IPS-20b (cell line): ENCODE results near the gene SYNJ2.

Source experiments
- H3K27ac ChIP-seq: one replicate; pipeline ENCODE4 v1.5.1; 2013; ENCODE audit warnings: low read length
- H3K27me3 ChIP-seq: 2 replicates; pipeline ENCODE4 v1.6.1; 2013; ENCODE audit warnings: mild to moderate bottlenecking, low read length, inconsistent platforms; ENCODE audit not compliant: insufficient read depth
- H3K36me3 ChIP-seq: 2 replicates; pipeline ENCODE4 v1.6.1; 2013; ENCODE audit warnings: low read depth, mild to moderate bottlenecking, inconsistent platforms, low read length, moderate library complexity; ENCODE audit not compliant: insufficient read depth
- H3K4me1 ChIP-seq: 2 replicates; pipeline ENCODE4 v1.6.1; 2013; ENCODE audit warnings: mild to moderate bottlenecking, control low read depth, inconsistent platforms, low read length, moderate library complexity; ENCODE audit not compliant: insufficient read depth
- H3K4me3 ChIP-seq: 2 replicates; pipeline ENCODE4 v1.5.1; 2013; ENCODE audit warnings: mild to moderate bottlenecking, low read length, inconsistent platforms
- H3K9ac ChIP-seq: 2 replicates; pipeline ENCODE4 v1.6.1; 2013; ENCODE audit warnings: low read depth, mild to moderate bottlenecking, inconsistent platforms, low read length, moderate library complexity
- H3K9me3 ChIP-seq: 2 replicates; pipeline ENCODE4 v1.6.1; 2013; ENCODE audit warnings: mild to moderate bottlenecking, low read depth, low read length, inconsistent platforms; ENCODE audit not compliant: insufficient read depth

SYNJ2 gene

GRCh38 chr6:158029668-158030230, 48.1 kb downstream of the SYNJ2 start:
- Histone ChIP-seq H3K4me3 (no peak overlapping the region), H3K27ac (no peak overlapping the region), H3K9ac (no peak overlapping the region), H3K36me3 (no peaks in the 10 kb centered on the region), H3K4me1 (peaks cover 3% of the 10 kb centered on the region; the same call in 1 of the 2 replicates), H3K9me3 (no peaks in the 10 kb centered on the region), H3K27me3 (no peaks in the 10 kb centered on the region)

GRCh38 chr6:158030380-158031300, 49.0 kb downstream of the SYNJ2 start:
- H3K27ac ChIP-seq = no peak overlapping the region
- no peaks in the 10 kb centered on the region for H3K9me3 ChIP-seq
- H3K4me3 ChIP-seq = no peak overlapping the region
- H3K4me1 ChIP-seq = peaks cover 3% of the 10 kb centered on the region; the same call in 1 of the 2 replicates
- H3K36me3 ChIP-seq = no peaks in the 10 kb centered on the region
- no peak overlapping the region for H3K9ac ChIP-seq
- H3K27me3 ChIP-seq = no peaks in the 10 kb centered on the region

GRCh38 chr6:158031381-158032353, 50.0 kb downstream of the SYNJ2 start:
- Histone ChIP-seq H3K9ac (no peak overlapping the region), H3K27ac (no peak overlapping the region), H3K4me3 (no peak overlapping the region), H3K36me3 (no peaks in the 10 kb centered on the region), H3K27me3 (no peaks in the 10 kb centered on the region), H3K4me1 (peaks cover 3% of the 10 kb centered on the region; the same call in 1 of the 2 replicates), H3K9me3 (no peaks in the 10 kb centered on the region)

- no peaks in the 10 kb centered on the region for H3K27me3 ChIP-seq
- H3K9me3 ChIP-seq = no peaks in the 10 kb centered on the region
- no peaks in the 10 kb centered on the region for H3K36me3 ChIP-seq
- H3K9ac ChIP-seq = no peak overlapping the region
- H3K27ac ChIP-seq = no peak overlapping the region
- H3K4me3 ChIP-seq = no peak overlapping the region
- H3K4me1 ChIP-seq = no peaks in the 10 kb centered on the region
Measured at GRCh38 chr6:158032354-158032733, 50.7 kb downstream of the SYNJ2 start.

- Histone ChIP-seq H3K9me3 (no peaks in the 10 kb centered on the region), H3K36me3 (no peaks in the 10 kb centered on the region), H3K27me3 (no peaks in the 10 kb centered on the region), H3K9ac (no peak overlapping the region), H3K27ac (no peak overlapping the region), H3K4me3 (no peak overlapping the region), H3K4me1 (no peaks in the 10 kb centered on the region)
Measured at GRCh38 chr6:158033077-158033750, 51.6 kb downstream of the SYNJ2 start.

- H3K27me3 ChIP-seq = no peaks in the 10 kb centered on the region
- peaks cover 2% of the 10 kb centered on the region; the same call in 1 of the 2 replicates for H3K4me1 ChIP-seq
- H3K9ac ChIP-seq = no peak overlapping the region
- no peak overlapping the region for H3K4me3 ChIP-seq
- H3K27ac ChIP-seq = no peak overlapping the region
- no peaks in the 10 kb centered on the region for H3K9me3 ChIP-seq
- no peaks in the 10 kb centered on the region for H3K36me3 ChIP-seq
Measured at GRCh38 chr6:158033751-158034702, 52.4 kb downstream of the SYNJ2 start.

GRCh38 chr6:158036261-158036660, 54.6 kb downstream of the SYNJ2 start:
- Histone ChIP-seq H3K27me3 (no peaks in the 10 kb centered on the region), H3K9ac (no peak overlapping the region), H3K4me3 (no peak overlapping the region), H3K9me3 (no peaks in the 10 kb centered on the region), H3K36me3 (no peaks in the 10 kb centered on the region), H3K27ac (no peak overlapping the region), H3K4me1 (peaks cover 9% of the 10 kb centered on the region)

- Histone ChIP-seq H3K36me3 (no peaks in the 10 kb centered on the region), H3K9ac (no peak overlapping the region), H3K4me3 (no peak overlapping the region), H3K27me3 (no peaks in the 10 kb centered on the region), H3K27ac (no peak overlapping the region), H3K9me3 (no peaks in the 10 kb centered on the region), H3K4me1 (peaks cover 9% of the 10 kb centered on the region)
Measured at GRCh38 chr6:158037021-158037420, 55.4 kb downstream of the SYNJ2 start.

GRCh38 chr6:158037771-158038170, 56.1 kb downstream of the SYNJ2 start:
- Histone ChIP-seq H3K9me3 (no peaks in the 10 kb centered on the region), H3K27ac (no peak overlapping the region), H3K9ac (no peak overlapping the region), H3K27me3 (no peaks in the 10 kb centered on the region), H3K4me3 (no peak overlapping the region), H3K36me3 (no peaks in the 10 kb centered on the region), H3K4me1 (peaks cover 9% of the 10 kb centered on the region)

GRCh38 chr6:158038291-158039177, 56.9 kb downstream of the SYNJ2 start:
- H3K27me3 ChIP-seq = no peaks in the 10 kb centered on the region
- H3K9me3 ChIP-seq = no peaks in the 10 kb centered on the region
- H3K27ac ChIP-seq = no peak overlapping the region
- no peak overlapping the region for H3K4me3 ChIP-seq
- H3K36me3 ChIP-seq = no peaks in the 10 kb centered on the region
- no peak overlapping the region for H3K9ac ChIP-seq
- H3K4me1 ChIP-seq = peaks cover 9% of the 10 kb centered on the region
